KMS-11 (cell line): Measurements from ENCODE around the gene ANXA2.

Source experiments
- H2AFZ ChIP-seq: fragments of 200-600 bp; sonication (generic); 2 replicates; pipeline ENCODE4 v1.6.1; 2016; ENCODE audit warnings: antibody characterized with exemption, mixed run types, low read depth
- H3K27ac ChIP-seq: fragments of 200-600 bp; sonication (generic); 2 replicates; pipeline ENCODE4 v1.6.1; 2016; ENCODE audit warnings: mild to moderate bottlenecking, mixed run types
- H3K27me3 ChIP-seq: fragments of 200-600 bp; sonication (generic); 2 replicates; pipeline ENCODE4 v1.6.1; 2017; ENCODE audit warnings: mild to moderate bottlenecking, low read depth, mixed run types, moderate library complexity; ENCODE audit not compliant: insufficient read depth
- H3K36me3 ChIP-seq: fragments of 200-600 bp; sonication (generic); 2 replicates; pipeline ENCODE4 v1.6.1; 2017; ENCODE audit warnings: mild to moderate bottlenecking, mixed run types; ENCODE audit not compliant: insufficient read depth
- H3K4me1 ChIP-seq: fragments of 200-600 bp; sonication (generic); 2 replicates; pipeline ENCODE4 v1.6.1; 2016; ENCODE audit warnings: mild to moderate bottlenecking, low read depth, mixed run types; ENCODE audit not compliant: poor library complexity, severe bottlenecking
- H3K4me2 ChIP-seq: fragments of 200-600 bp; sonication (generic); 2 replicates; pipeline ENCODE4 v1.7.0; 2016; ENCODE audit warnings: mild to moderate bottlenecking, mixed run types
- H3K4me3 ChIP-seq: fragments of 200-600 bp; sonication (generic); IDR thresholded peaks from 2 replicates; pipeline ENCODE4 v1.6.1; 2017; ENCODE audit warnings: low read depth, low read length, mixed read lengths; ENCODE audit not compliant: insufficient read depth
- H3K79me2 ChIP-seq: fragments of 200-600 bp; sonication (generic); 2 replicates; pipeline ENCODE4 v1.6.1; 2016; ENCODE audit warnings: low read depth, mixed run types; ENCODE audit not compliant: insufficient read depth
- H3K9ac ChIP-seq: fragments of 200-600 bp; sonication (generic); 2 replicates; pipeline ENCODE4 v1.6.1; 2016; ENCODE audit warnings: mild to moderate bottlenecking, mixed run types
- H4K20me1 ChIP-seq: fragments of 200-600 bp; sonication (generic); 2 replicates; pipeline ENCODE4 v1.6.1; 2016; ENCODE audit warnings: mild to moderate bottlenecking, mixed run types; ENCODE audit not compliant: insufficient read depth
- TF ChIP-seq, protein P1 (sequence below): fragments of 200-600 bp; sonication (generic); conservative IDR thresholded peaks from 2 replicates; pipeline ENCODE4 v1.6.1; 2017; ENCODE audit warnings: low read depth, mild to moderate bottlenecking, antibody characterized with exemption, low read length, moderate library complexity, mixed read lengths

Gene ANXA2

GRCh38 chr15:60315878-60316277, 81.9 kb downstream of the ANXA2 start:
- Histone ChIP-seq H3K4me1 (peaks cover 18% of the 10 kb centered on the region), H3K27me3 (no peaks in the 10 kb centered on the region), H2AFZ (no peak overlapping the region), H3K4me2 (no peak overlapping the region), H3K9ac (no peak overlapping the region), H3K79me2 (no peaks in the 10 kb centered on the region), H3K27ac (no peak overlapping the region), H3K4me3 (no peak overlapping the region), H3K36me3 (no peaks in the 10 kb centered on the region), H4K20me1 (no peaks in the 10 kb centered on the region)
- TF ChIP-seq, protein P1, sequence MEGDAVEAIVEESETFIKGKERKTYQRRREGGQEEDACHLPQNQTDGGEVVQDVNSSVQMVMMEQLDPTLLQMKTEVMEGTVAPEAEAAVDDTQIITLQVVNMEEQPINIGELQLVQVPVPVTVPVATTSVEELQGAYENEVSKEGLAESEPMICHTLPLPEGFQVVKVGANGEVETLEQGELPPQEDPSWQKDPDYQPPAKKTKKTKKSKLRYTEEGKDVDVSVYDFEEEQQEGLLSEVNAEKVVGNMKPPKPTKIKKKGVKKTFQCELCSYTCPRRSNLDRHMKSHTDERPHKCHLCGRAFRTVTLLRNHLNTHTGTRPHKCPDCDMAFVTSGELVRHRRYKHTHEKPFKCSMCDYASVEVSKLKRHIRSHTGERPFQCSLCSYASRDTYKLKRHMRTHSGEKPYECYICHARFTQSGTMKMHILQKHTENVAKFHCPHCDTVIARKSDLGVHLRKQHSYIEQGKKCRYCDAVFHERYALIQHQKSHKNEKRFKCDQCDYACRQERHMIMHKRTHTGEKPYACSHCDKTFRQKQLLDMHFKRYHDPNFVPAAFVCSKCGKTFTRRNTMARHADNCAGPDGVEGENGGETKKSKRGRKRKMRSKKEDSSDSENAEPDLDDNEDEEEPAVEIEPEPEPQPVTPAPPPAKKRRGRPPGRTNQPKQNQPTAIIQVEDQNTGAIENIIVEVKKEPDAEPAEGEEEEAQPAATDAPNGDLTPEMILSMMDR: no peak

DNA sequence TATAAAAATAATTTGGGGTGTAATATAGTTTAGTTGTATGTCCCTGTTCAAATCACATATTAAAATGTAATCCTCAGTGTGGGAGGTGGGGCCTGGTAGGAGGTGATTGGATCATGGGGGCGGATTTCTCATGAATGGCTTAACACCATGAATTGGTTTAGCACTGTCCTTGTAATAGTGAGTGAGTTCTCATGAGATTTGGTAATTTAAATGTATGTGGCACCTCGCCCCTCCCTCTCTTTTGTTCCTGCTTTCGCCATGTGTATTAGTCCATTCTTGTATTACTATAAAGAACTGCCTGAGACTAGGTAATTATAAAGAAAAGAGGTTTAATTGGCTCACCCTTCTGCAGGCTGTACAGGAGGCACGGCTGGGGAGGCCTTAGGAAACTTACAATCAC, 83.9 kb downstream of the ANXA2 start:
- Histone ChIP-seq H2AFZ (no peak overlapping the region), H3K27ac (no peak overlapping the region), H3K36me3 (no peaks in the 10 kb centered on the region), H3K4me2 (no peak overlapping the region), H3K9ac (no peak overlapping the region), H3K79me2 (no peaks in the 10 kb centered on the region), H3K4me3 (no peak overlapping the region), H4K20me1 (no peaks in the 10 kb centered on the region), H3K27me3 (no peaks in the 10 kb centered on the region), H3K4me1 (peaks cover 6% of the 10 kb centered on the region)
- TF ChIP-seq, protein P1: no peak

DNA sequence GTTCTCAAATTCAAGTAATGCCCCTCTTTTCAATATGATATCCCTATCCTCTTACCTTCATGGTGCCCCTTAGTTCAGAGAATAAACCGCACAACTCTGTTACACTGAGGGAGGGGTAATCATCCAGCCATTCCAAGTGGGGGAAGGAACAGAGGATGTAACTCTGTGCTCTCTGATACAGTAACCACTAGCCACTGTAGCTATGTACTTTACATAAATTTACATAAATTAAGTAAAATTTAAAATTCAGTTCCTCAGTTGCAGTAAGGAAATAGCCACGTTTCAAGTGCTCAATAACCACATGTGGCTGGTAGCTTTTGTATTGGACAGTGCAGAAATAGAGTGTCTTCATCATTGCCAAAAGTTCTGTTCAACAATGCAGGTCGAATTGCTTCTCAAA, 90.8 kb downstream of the ANXA2 start:
- H3K4me3 ChIP-seq: no peak overlapping the region
- H3K36me3 ChIP-seq: no peaks in the 10 kb centered on the region
- no peaks in the 10 kb centered on the region for H3K79me2 ChIP-seq
- H3K27me3 ChIP-seq: no peaks in the 10 kb centered on the region
- H3K4me2 ChIP-seq: no peak overlapping the region
- H3K27ac ChIP-seq: no peak overlapping the region
- no peak overlapping the region for H3K9ac ChIP-seq
- H2AFZ ChIP-seq: no peak overlapping the region
- no peaks in the 10 kb centered on the region for H4K20me1 ChIP-seq
- H3K4me1 ChIP-seq: no peaks in the 10 kb centered on the region
- TF ChIP-seq, protein P1: no peak

GRCh38 chr15:60301024-60301423, 96.8 kb downstream of the ANXA2 start:
- H3K4me1 ChIP-seq: no peaks in the 10 kb centered on the region
- H3K27me3 ChIP-seq: no peaks in the 10 kb centered on the region
- no peak overlapping the region for H3K4me2 ChIP-seq
- H4K20me1 ChIP-seq: no peaks in the 10 kb centered on the region
- peak overlapping the region; percentile 59; the same call in 1 of the 2 replicates for H2AFZ ChIP-seq
- no peak overlapping the region for H3K9ac ChIP-seq
- H3K36me3 ChIP-seq: no peaks in the 10 kb centered on the region
- TF ChIP-seq, protein P1: no peak
- H3K79me2 ChIP-seq: no peaks in the 10 kb centered on the region
- no peak overlapping the region for H3K27ac ChIP-seq
- H3K4me3 ChIP-seq: no peak overlapping the region
